GM18505 (cell line): ENCODE results near the gene WDFY4.
A peak's percentile ranks its signal among the peaks of the same experiment; 100 is the strongest.

Source experiments
- ATAC-seq: cut with Tn5 transposase; IDR thresholded peaks from one replicate; pipeline ENCODE4 v1.9.1; 2021; ENCODE audit not compliant: unreplicated experiment
- POLR2A ChIP-seq: IDR thresholded peaks from 4 replicates; pipeline ENCODE4 v1.6.1; 2011; ENCODE audit warnings: borderline replicate concordance; ENCODE audit not compliant: insufficient read depth, insufficient read length; ENCODE audit errors: extremely low read depth

Gene WDFY4

GRCh38 chr10:48759113-48759901, 74.6 kb downstream of the WDFY4 start:
- peak; percentile 84 for ATAC-seq
- no peak for TF ChIP-seq POLR2A

GRCh38 chr10:48760983-48761382, 76.3 kb downstream of the WDFY4 start:
- no peak for TF ChIP-seq POLR2A
- no peak for ATAC-seq

DNA sequence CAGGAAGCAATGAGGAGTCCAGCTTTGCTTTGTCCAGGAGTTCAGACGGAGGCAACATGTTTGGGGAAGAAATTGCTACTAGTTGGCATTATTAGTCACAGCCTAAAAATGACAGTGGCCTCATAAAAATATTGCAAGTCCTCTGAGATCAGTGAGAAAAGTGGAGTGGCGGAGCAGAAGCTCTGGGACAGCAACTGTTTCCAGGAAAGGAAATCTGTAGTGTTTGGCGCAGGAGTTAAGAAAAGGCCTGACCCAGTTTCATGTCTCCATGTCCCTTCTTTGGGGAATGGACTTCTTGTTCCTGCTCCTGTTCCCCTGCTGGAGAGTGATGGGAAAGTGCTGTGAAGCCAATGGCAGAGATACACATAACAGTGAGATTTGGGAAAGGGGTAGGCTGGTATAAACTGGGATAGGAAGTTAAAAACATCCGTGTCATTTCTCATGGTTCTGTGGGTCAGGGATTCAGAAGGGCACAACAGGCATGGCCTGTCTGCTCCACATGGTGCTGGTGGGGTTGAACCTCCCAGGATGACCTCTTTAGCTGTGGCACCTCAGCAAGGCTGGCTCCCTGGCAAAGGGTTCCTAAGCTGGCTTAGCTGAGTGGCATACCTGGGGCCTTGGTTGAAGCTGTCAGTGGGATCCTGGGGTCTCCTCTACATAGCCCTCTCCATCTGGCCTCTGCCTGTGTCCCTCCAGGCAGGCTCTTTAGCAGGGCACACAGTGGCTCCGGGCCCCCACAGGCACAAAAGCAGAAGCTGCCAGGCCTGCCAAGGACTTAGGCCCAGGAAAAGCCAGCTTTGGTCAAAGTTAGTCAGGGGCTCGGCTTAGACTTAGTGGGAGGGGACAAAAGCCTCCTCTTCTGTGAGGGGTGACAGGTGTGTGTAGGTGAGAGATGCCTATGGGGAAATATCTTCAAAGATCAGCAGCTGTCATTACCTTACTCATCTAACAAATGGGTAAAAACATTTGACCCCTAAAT, 77.7 kb downstream of the WDFY4 start:
- TF ChIP-seq POLR2A = no peak
- ATAC-seq = no peak

- no peak for ATAC-seq
- no peak for TF ChIP-seq POLR2A
Observed at GRCh38 chr10:48763403-48763965, 78.8 kb downstream of the WDFY4 start.

GRCh38 chr10:48764486-48764885, 79.8 kb downstream of the WDFY4 start:
- no peak for ATAC-seq
- TF ChIP-seq POLR2A = no peak

DNA sequence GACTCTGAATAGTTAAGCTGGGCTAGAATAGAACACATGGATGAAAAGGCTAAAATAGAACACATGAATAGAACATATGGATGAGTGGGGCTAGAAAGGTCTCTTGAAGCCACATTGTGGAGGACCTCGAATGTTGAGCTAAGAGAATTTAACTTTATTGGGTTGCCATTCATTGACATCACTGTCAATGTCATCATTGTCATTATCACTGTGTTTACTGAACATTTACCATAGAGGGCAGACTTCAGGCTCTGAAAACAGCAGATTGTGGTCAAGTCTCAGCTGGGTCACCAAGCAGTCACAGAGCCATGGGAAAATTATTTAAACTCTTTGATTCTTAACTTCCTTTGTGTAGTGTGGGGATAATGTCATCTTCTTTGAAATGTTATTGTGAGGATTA, 80.4 kb downstream of the WDFY4 start:
- no peak for ATAC-seq
- no peak for TF ChIP-seq POLR2A

- TF ChIP-seq POLR2A = no peak
- ATAC-seq = no peak
Observed at GRCh38 chr10:48765527-48765926, 80.9 kb downstream of the WDFY4 start.

DNA sequence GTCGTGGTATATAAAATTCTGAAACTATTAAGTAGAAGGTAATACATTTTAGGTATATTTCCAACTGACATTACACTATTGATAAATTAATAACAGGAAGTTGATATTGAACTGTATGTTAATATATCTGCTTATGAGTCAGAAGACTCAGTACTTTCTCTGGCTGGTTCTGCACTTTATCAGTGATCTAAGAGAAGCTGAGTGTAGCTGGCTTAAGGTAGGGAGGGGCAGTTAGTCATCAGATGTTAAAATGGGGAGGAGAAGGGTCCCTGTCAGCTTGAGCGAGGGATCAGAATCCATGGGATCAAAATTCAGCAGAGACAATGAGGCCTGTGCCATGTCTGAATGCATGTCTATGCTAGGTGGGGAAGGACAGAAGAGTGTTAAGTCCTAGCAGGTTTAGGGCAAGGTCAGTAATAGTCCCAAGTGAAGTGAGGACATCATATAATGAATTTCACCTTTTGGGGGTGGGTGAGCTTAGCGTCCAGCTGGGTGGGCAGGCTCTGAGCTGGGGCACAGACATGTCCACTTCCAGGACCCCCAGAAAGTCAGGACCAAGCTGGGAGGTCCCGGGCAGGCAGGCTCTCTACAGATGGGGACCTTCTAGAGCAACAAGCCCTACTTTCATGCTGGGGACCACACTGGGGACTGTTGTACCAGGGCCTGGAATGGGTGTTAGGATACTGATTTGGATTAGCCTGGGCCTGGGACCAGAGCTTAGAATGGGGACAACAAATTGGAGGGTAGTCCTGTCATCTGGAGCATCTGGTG, 82.9 kb downstream of the WDFY4 start:
- no peak for ATAC-seq
- no peak for TF ChIP-seq POLR2A

DNA sequence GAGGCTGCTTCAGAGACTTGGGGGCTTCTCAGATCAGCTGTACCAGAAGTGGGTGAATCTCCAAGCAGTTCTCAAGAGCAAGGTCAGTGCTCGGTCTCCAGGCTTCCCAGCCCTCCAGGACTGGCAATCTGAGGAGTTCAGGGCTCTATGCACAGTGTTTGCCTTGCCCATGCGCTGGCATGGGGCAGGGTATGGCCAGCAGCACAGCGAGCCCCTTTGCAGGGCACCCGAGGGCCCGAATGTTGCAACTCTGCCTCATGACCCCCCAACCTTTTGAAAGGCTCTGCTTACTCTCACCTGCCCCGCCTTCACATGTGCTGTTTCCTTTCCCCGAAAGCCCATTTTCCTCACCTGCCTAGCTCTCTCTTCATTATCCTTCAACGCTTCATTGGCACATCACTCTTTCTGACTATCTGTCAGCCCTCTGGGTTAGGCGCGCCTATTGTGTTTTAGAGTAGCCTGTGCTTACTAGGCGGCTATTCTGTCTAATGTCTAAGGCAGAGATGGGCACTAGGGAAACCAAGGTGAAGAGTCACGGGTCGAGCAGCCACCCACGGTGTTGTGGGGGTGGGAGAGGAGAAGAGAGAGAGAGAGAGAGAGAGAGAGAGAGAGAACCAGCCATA, 83.6 kb downstream of the WDFY4 start:
- TF ChIP-seq POLR2A = no peak
- ATAC-seq = no peak

DNA sequence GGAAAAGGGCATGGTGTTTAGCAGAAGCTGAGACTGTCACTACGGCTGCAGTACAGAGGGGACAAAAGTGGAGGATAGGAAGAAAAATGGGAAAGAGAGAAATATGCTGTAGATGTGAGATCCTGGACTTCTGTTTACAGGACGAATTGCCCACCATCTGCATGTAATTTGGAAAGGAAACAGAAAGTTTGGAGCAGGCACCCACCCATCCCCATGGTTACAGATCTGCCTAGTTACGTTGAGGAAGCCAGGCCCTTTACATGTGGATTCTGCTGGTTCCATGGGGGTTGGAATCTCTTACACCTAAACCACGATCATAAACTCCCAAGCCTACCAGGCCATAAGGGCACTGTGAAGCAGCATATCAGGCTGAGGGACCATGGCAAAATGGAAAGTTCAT, 84.3 kb downstream of the WDFY4 start:
- TF ChIP-seq POLR2A = no peak
- no peak for ATAC-seq

DNA sequence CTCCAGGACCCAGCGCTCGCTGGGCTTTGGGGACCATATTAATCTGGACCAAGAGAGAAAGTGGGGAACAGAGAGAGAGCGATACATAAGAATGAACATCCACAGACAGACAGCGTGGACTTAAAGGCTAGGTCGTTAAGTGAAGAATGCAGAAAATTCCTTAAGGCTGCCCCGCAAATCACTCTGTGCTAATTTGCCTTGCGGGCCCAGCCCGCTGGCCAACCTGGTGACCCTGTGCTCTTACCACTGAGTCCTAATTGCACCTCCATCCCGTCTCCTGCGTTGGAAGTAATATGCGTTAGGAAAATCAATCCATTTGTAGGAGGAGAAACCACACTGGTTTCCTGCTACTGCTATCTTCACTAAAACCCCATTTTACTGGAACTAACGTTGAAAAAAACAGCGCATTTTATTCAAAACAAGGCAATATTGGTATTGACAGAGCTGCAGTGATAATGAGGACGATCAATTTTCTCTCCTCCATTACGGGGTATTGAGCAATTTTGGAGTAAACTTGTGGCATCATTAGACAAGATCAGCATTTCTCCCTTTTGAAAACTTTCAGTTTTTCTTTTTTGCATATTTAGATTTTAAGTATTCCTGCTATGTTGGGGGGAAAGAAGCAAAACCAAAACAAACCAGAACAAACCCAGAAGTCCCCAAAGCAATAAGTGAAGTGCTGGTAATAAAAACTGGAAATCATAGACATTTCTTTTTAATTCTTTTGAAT, 85.2 kb downstream of the WDFY4 start:
- no peak for ATAC-seq
- no peak for TF ChIP-seq POLR2A
